Left lobe of liver (tissue), 1 donor: ENCODE results near the gene DEPP1. TPM values are rescaled to one million over a fixed set of nuclear protein-coding genes. Genes with fewer than 3 reads are reported as not detected.

Experiments
- total RNA-seq: library from RNA; stranded (reverse); gene quantifications from one replicate; pipeline ENCODE4 v1.2.1, GENCODE V29; 2021
- donor health status: DM: no; HTN: yes; CAD: no.

Gene DEPP1
- total RNA-seq, 1 donor from 2014 or later: 6.8 TPM

Other genes with a start within 250 kb of the DEPP1 start
- not detected for gene TMEM72, start 67.5 kb downstream of the DEPP1 start, total RNA-seq
- gene RASSF4, start 19.0 kb downstream of the DEPP1 start, total RNA-seq: 25.0 TPM
- 12.9 TPM for gene ZNF22, start 22.1 kb upstream of the DEPP1 start, total RNA-seq